Calu3 (cell line): Measurements from ENCODE around the gene RPL21. TPM values are rescaled to one million over a fixed set of nuclear protein-coding genes. Genes with fewer than 3 reads are reported as not detected.
"Not testable (repeated sequence)": the region's sequence is repeated elsewhere in the genome, so short reads cannot be mapped to it uniquely, and the experiment has no call there.

ENCODE experiments used
- BruUV-seq: library from RNA; stranded (reverse); fragments of 400-500 nt; replicated peaks from 2 replicates; lab custom pipeline; 2021; lab: Mats Ljungman, UMichigan
- CTCF ChIA-PET: fragments of 300-600 bp; sonication (Branson Sonifier 250); formaldehyde crosslinking; loops from one replicate; lab custom pipeline; 2022; ENCODE audit warnings: antibody characterized with exemption; lab: Charles Lee
- DNase-seq: peaks from one replicate; pipeline ENCODE4 v3.0.0; 2022
- H3K27ac Mint-ChIP-seq: one replicate; pipeline ENCODE4 v1.8.0; 2022; ENCODE audit warnings: mixed read lengths; ENCODE audit not compliant: unreplicated experiment
- H3K27me3 Mint-ChIP-seq: one replicate; pipeline ENCODE4 v1.8.0; 2022; ENCODE audit warnings: mixed read lengths; ENCODE audit not compliant: unreplicated experiment
- H3K36me3 Mint-ChIP-seq: one replicate; pipeline ENCODE4 v1.8.0; 2022; ENCODE audit warnings: mild to moderate bottlenecking, moderate library complexity, mixed read lengths; ENCODE audit not compliant: insufficient read depth, unreplicated experiment
- H3K4me1 Mint-ChIP-seq: one replicate; pipeline ENCODE4 v1.8.0; 2022; ENCODE audit warnings: mild to moderate bottlenecking, low read depth, mixed read lengths; ENCODE audit not compliant: unreplicated experiment
- H3K4me3 Mint-ChIP-seq: one replicate; pipeline ENCODE4 v1.8.0; 2022; ENCODE audit warnings: mild to moderate bottlenecking, low read depth, moderate library complexity, mixed read lengths; ENCODE audit not compliant: unreplicated experiment
- H3K9me3 Mint-ChIP-seq: one replicate; pipeline ENCODE4 v1.8.0; 2022; ENCODE audit warnings: low read depth, mixed read lengths; ENCODE audit not compliant: unreplicated experiment
- CTCF ChIP-seq: fragments of 200-600 bp; IDR thresholded peaks from one replicate; pipeline ENCODE4 v1.8.0; 2022; ENCODE audit warnings: antibody characterized with exemption; ENCODE audit not compliant: unreplicated experiment
- intact Hi-C: fragments of 100-400 bp; cut with micrococcal nuclease; formaldehyde crosslinking; loops from one replicate; pipeline ENCODE4 v1.10.0; 2022; ENCODE audit not compliant: unreplicated experiment
- total RNA-seq: library from RNA; stranded (reverse); gene quantifications from 2 replicates; pipeline ENCODE4 v1.2.3, GENCODE V29; 2022

RPL21 gene
- total RNA-seq, 1 experiment from 2014 or later = 434 TPM

GRCh38 chr13:27219611-27220010 lies 31.7 kb upstream of the RPL21 start:
- CTCF ChIA-PET = no interaction called here

GRCh38 chr13:27222100-27222499 lies 29.3 kb upstream of the RPL21 start:
- DNase-seq, H3K4me1 Mint-ChIP-seq, intact Hi-C loops, CTCF ChIA-PET, BruUV-seq, H3K9me3 Mint-ChIP-seq, H3K36me3 Mint-ChIP-seq, H3K27me3 Mint-ChIP-seq, H3K4me3 Mint-ChIP-seq, H3K27ac Mint-ChIP-seq: not testable (repeated sequence)

More at GRCh38 chr13:27219611-27220010, 31.7 kb upstream of the RPL21 start:
- intact Hi-C loops = no loop called here
- Mint-ChIP-seq H3K27me3 (no peaks in the 10 kb centered on the region), H3K27ac (no peak overlapping the region), H3K4me3 (no peak overlapping the region), H3K36me3 (no peaks in the 10 kb centered on the region), H3K4me1 (no peaks in the 10 kb centered on the region), H3K9me3 (peaks cover 6% of the 10 kb centered on the region)
- no peak for TF ChIP-seq CTCF
- BruUV-seq = no TSS peak
- DNase-seq = no peak

- BruUV-seq = no TSS peak
- Mint-ChIP-seq H3K9me3 (peaks cover 2% of the 10 kb centered on the region), H3K4me3 (no peak overlapping the region), H3K4me1 (no peaks in the 10 kb centered on the region), H3K27me3 (no peaks in the 10 kb centered on the region), H3K36me3 (peaks cover 4% of the 10 kb centered on the region), H3K27ac (no peak overlapping the region)
- intact Hi-C loops = no loop called here
- no peak for TF ChIP-seq CTCF
- CTCF ChIA-PET = no interaction called here
- no peak for DNase-seq
Measured at GRCh38 chr13:27226991-27227390, 24.4 kb upstream of the RPL21 start.

- no peak for DNase-seq
- Mint-ChIP-seq H3K27ac (no peak overlapping the region), H3K4me1 (no peaks in the 10 kb centered on the region), H3K27me3 (no peaks in the 10 kb centered on the region), H3K36me3 (peaks cover 4% of the 10 kb centered on the region), H3K9me3 (peaks cover 3% of the 10 kb centered on the region), H3K4me3 (no peak overlapping the region)
- intact Hi-C loops = no loop called here
- CTCF ChIA-PET = no interaction called here
- BruUV-seq = no TSS peak
- no peak for TF ChIP-seq CTCF
Measured at GRCh38 chr13:27228131-27228530, 23.2 kb upstream of the RPL21 start.

- no peak overlapping the region for H3K27ac Mint-ChIP-seq
- BruUV-seq = no TSS peak
- no peak for TF ChIP-seq CTCF
- no peak overlapping the region for H3K4me3 Mint-ChIP-seq
- no peaks in the 10 kb centered on the region for H3K4me1 Mint-ChIP-seq
- peaks cover 4% of the 10 kb centered on the region for H3K36me3 Mint-ChIP-seq
- peaks cover 3% of the 10 kb centered on the region for H3K9me3 Mint-ChIP-seq
- no peak for DNase-seq
- H3K27me3 Mint-ChIP-seq = no peaks in the 10 kb centered on the region
- CTCF ChIA-PET = no interaction called here
- intact Hi-C loops = no loop called here
Measured at GRCh38 chr13:27229642-27230041, 21.7 kb upstream of the RPL21 start.
